Thyroid gland (tissue), 4 donors: ENCODE data around the gene CPA3. TPM values are rescaled to one million over a fixed set of nuclear protein-coding genes. Genes with fewer than 3 reads are reported as not detected.

ENCODE experiments used
- DNase-seq, 2 donors: peaks; one replicate each; pipeline ENCODE4 v3.0.0-alpha.2; 2019
- H3K27ac ChIP-seq, 3 donors: fragments of 200-600 bp; sonication (generic); 1 replicate in 2 of 3; 2 replicates in 1 of 3; pipeline ENCODE4 v1.5.1; 2016 to 2019; ENCODE audit warnings: mild to moderate bottlenecking in 1 of 3, moderate library complexity in 1 of 3
- H3K27me3 ChIP-seq: fragments of 200-600 bp; sonication (generic); one replicate; pipeline ENCODE4 v1.5.1; 2019
- H3K36me3 ChIP-seq, 2 donors: fragments of 200-600 bp; sonication (generic); one replicate each; pipeline ENCODE4 v1.5.1; 2016 to 2019
- H3K4me1 ChIP-seq, 2 donors: fragments of 200-600 bp; sonication (generic); one replicate each; pipeline ENCODE4 v1.5.1; 2017 to 2019
- H3K4me3 ChIP-seq, 3 donors: fragments of 200-600 bp; sonication (generic); replicated peaks in 1 of 3; 1 replicate in 2 of 3; 2 replicates in 1 of 3; pipeline ENCODE4 v1.5.1; 2016; ENCODE audit warnings: mild to moderate bottlenecking in 1 of 3
- H3K9me3 ChIP-seq: fragments of 200-600 bp; sonication (generic); one replicate; pipeline ENCODE4 v1.5.1; 2017
- POLR2A ChIP-seq, 2 donors: fragments of 450-650 bp; IDR thresholded peaks; one replicate each; pipeline ENCODE4 v1.6.1; 2017; ENCODE audit warnings: antibody characterized with exemption in 2 of 2, mild to moderate bottlenecking in 2 of 2, moderate library complexity in 1 of 2
- WGBS, 2 donors: methylation state at CpG; one replicate each; pipeline ENCODE4 v1.1.5; 2017; 5-methylcytosine and 5-hydroxymethylcytosine counted together
- intact Hi-C: fragments of 100-400 bp; cut with DNase I; formaldehyde crosslinking; loops from one replicate; pipeline ENCODE4 v1.15.1; 2023
- total RNA-seq, 4 donors: library from RNA; depleted of rRNA; stranded (reverse); fragments of >200 nt; gene quantifications; one replicate each; pipeline ENCODE4 v1.2.3, GENCODE V29; 2016
- TF ChIP-seq, protein P1 (sequence below), 6 experiments: fragments of 200-600 bp in 3 of 6; fragments of 450-650 bp in 3 of 6; sonication (generic) in 3 of 6; IDR thresholded peaks; one replicate each; pipeline ENCODE4 v1.5.1; 2016 to 2019; ENCODE audit warnings: antibody characterized with exemption in 6 of 6, mild to moderate bottlenecking in 2 of 6, inconsistent platforms in 1 of 6, moderate library complexity in 1 of 6

The CPA3 gene
- total RNA-seq, 4 donors from 2014 or later, result 0.38 to 4.6 (median 0.56) TPM

DNA sequence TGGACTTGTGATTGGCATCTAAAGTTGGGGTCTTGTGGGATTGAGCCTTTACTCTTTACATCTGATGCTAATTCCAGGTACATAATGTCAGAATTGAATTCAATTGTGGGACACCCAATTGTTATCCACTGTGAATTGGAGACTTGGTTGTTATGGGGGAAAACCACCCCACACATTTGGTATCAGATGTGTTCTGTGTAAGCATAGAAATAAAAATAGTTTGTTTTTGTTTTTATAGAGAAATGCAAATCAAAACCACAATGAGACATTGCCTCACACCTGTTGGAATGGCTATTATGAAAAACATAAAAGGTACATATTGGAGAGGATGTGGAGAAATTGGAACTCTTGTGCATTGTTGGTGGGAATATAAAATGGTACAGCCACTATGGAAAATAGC, 58.5 kb downstream of the CPA3 start:
- H3K9me3 ChIP-seq, result no peaks in the 10 kb centered on the region
- no peaks in the 10 kb centered on the region for H3K36me3 ChIP-seq
- H3K4me3 ChIP-seq, result no peak overlapping the region
- intact Hi-C loops, result no loop called here
- H3K4me1 ChIP-seq, result no peaks in the 10 kb centered on the region
- TF ChIP-seq, protein P1, sequence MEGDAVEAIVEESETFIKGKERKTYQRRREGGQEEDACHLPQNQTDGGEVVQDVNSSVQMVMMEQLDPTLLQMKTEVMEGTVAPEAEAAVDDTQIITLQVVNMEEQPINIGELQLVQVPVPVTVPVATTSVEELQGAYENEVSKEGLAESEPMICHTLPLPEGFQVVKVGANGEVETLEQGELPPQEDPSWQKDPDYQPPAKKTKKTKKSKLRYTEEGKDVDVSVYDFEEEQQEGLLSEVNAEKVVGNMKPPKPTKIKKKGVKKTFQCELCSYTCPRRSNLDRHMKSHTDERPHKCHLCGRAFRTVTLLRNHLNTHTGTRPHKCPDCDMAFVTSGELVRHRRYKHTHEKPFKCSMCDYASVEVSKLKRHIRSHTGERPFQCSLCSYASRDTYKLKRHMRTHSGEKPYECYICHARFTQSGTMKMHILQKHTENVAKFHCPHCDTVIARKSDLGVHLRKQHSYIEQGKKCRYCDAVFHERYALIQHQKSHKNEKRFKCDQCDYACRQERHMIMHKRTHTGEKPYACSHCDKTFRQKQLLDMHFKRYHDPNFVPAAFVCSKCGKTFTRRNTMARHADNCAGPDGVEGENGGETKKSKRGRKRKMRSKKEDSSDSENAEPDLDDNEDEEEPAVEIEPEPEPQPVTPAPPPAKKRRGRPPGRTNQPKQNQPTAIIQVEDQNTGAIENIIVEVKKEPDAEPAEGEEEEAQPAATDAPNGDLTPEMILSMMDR (IDR thresholded peaks at IDR 0.05), result no peak
- TF ChIP-seq POLR2A (IDR thresholded peaks at IDR 0.05), result no peak
- no peak for DNase-seq
- H3K27ac ChIP-seq, result no peak overlapping the region
- no peaks in the 10 kb centered on the region for H3K27me3 ChIP-seq

DNA sequence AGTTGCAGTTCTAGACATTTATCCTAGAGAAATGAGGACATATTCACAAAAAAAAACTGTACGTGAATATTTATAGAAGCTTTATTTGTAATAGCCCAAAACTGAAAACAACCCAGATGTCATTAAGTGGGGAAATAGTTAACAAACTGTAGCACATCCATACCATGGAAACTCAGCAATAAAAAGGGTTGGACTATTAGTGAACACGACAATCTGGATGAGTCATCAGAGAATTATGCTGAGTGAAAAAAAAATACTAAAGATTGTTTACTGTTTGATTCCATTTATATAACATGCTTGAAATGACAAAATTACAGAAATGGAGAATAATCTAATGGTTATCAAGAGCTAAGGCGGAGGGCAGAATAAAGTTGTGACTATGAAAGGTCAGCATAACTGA, 59.5 kb downstream of the CPA3 start:
- no peak for TF ChIP-seq POLR2A (IDR thresholded peaks at IDR 0.05)
- TF ChIP-seq, protein P1 (IDR thresholded peaks at IDR 0.05), result no peak
- Histone ChIP-seq H3K27ac (no peak overlapping the region), H3K27me3 (no peaks in the 10 kb centered on the region), H3K9me3 (no peaks in the 10 kb centered on the region), H3K4me3 (no peak overlapping the region), H3K36me3 (no peaks in the 10 kb centered on the region), H3K4me1 (no peaks in the 10 kb centered on the region)
- intact Hi-C loops, result no loop called here
- WGBS, 2 donors, result 70 to 73% methylated on average over 3 of the region's 3 CpGs
- no peak for DNase-seq

DNA sequence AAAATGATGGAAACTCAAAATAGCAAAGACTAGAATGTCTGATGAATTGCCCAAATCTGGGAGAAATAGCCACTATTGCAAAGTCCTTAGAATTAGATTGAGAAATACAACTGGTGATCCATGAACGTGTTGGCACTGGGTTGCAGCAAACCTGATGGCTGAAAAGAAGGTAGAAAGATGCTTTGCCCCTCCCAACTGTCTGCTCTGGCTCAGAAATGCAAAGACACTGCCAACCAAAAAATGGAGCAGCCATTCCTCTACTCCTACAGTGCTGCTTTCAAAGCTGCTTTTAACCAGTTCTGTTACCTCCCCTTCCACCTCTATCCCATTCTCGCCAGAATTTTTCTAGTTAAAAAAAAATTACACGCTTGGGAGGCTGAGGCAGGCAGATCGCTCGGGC, 60.7 kb downstream of the CPA3 start:
- no peaks in the 10 kb centered on the region for H3K36me3 ChIP-seq
- no peak overlapping the region for H3K27ac ChIP-seq
- WGBS, 2 donors, result 78 to 84% methylated on average over 5 of the region's 5 CpGs
- no peak for TF ChIP-seq POLR2A (IDR thresholded peaks at IDR 0.05)
- TF ChIP-seq, protein P1 (IDR thresholded peaks at IDR 0.05), result no peak
- no peaks in the 10 kb centered on the region for H3K27me3 ChIP-seq
- no peak overlapping the region for H3K4me3 ChIP-seq
- H3K9me3 ChIP-seq, result no peaks in the 10 kb centered on the region
- DNase-seq, result no peak
- no peaks in the 10 kb centered on the region for H3K4me1 ChIP-seq
- intact Hi-C loops, result no loop called here

DNA sequence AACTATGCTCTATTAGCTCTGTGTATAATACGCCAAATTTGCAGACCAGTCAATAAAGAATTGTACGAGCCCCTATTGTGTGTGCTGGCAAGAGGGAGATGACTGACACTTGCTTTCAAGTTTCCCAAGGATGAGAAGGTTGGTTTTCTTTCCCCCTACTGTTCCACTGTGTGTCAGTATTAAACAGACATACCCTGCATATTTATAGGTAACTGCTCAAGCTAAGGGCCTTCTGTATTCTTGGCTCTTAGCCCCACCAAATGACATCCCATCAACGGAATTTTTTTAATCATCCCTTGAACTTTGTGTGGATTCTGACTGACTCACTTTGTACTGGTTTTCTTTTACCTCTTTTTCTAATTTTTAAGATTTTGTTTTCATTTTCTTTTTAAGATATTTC, 65.7 kb downstream of the CPA3 start:
- no peak for DNase-seq
- Histone ChIP-seq H3K36me3 (no peaks in the 10 kb centered on the region), H3K4me1 (no peaks in the 10 kb centered on the region), H3K4me3 (no peak overlapping the region), H3K27me3 (no peaks in the 10 kb centered on the region), H3K9me3 (no peaks in the 10 kb centered on the region), H3K27ac (no peak overlapping the region)
- TF ChIP-seq, protein P1 (IDR thresholded peaks at IDR 0.05), result no peak
- TF ChIP-seq POLR2A (IDR thresholded peaks at IDR 0.05), result no peak
- WGBS, 2 donors, result 79 to 85% methylated on average over 3 of the region's 3 CpGs
- intact Hi-C loops, result loop anchor here (5.0 kb wide), 1 partner anchor 73 kb away; no protein-coding TSS in a partner anchor

DNA sequence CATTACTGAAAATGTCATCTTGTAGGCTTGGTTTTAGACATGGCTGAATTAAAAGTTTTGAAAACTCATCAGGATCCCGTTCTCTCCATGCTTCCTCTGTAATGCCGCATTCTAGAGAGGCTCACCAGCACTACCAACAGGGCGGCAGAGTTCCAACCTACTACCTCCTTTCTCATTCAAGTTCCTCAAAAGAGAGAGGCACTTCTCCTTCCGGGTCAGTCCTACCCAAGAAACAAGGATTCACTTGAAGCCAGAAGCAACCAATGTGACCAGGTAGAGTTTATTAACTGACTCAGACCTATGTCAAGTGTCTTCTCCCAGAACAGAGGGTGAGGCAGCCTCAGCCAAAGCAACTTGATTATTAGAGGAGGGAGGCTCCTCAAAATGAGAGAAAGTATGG, 66.5 kb downstream of the CPA3 start:
- Histone ChIP-seq H3K9me3 (no peaks in the 10 kb centered on the region), H3K36me3 (no peaks in the 10 kb centered on the region), H3K4me3 (no peak overlapping the region), H3K4me1 (no peaks in the 10 kb centered on the region), H3K27ac (no peak overlapping the region), H3K27me3 (no peaks in the 10 kb centered on the region)
- DNase-seq, result no peak
- TF ChIP-seq POLR2A (IDR thresholded peaks at IDR 0.05), result no peak
- TF ChIP-seq, protein P1 (IDR thresholded peaks at IDR 0.05), result no peak
- 92 to 94% methylated on average over 4 of the region's 4 CpGs for WGBS, 2 donors
- intact Hi-C loops, result loop anchor here (5.0 kb wide), 1 partner anchor 74 kb away; no protein-coding TSS in a partner anchor
